Erythroblast (primary cell): ENCODE results near the gene GGTLC1.

Source experiments
- GATA1 ChIP-seq: IDR thresholded peaks from 2 replicates; pipeline ENCODE4 v1.6.1; 2011; ENCODE audit warnings: low read depth, mild to moderate bottlenecking, control low read depth, low read length, moderate library complexity
- POLR2A ChIP-seq: IDR thresholded peaks from 2 replicates; pipeline ENCODE4 v1.6.1; 2011; ENCODE audit warnings: mild to moderate bottlenecking, low read length

DNA sequence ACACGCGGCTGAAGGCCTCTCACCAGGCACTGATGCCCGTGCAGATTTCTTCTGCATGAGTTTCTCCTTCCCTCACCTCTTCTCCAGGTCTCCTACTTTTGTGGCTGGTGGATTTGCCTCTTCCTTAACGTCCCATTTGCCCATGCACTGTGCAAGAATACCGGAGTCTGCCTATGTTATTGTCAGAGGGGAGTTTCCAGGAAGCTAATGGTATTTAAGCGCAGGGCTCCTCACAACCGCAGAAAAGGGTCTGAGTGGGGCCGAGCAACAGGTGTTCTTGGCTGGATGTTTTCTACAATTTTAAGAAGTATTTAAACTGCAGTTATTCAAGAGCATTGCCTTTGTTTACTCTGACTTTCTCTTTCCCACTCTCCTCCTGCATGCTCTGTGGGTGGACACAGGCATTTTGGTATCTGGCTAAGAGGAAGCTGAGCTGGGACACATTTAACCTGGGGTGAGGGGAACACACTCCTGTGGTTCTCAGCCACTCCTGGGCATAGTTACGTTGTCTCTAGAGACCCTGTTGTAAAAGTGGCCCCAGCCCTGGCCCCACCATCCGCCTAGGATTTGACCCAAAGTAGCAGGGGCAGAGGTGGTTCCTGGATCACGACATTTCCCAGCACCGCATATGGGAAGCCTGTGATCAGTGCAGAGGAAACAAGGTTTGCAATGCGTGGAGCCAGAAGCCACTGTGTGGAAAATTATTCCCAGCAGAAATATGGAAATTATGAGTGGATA is 34.4 kb downstream of the GGTLC1 start:
- TF ChIP-seq POLR2A: no peak
- no peak for TF ChIP-seq GATA1
